Measurements from ENCODE around the gene ASMTL. TPM values are rescaled to one million over a fixed set of nuclear protein-coding genes. Genes with fewer than 3 reads are reported as not detected.
A peak's percentile ranks its signal among the peaks of the same experiment; 100 is the strongest.
"Not testable (repeated sequence)": the region's sequence is repeated elsewhere in the genome, so short reads cannot be mapped to it uniquely, and the experiment has no call there.

ASMTL gene
- total RNA-seq, 2 experiments from 2014 or later: 65.2 to 67.4 TPM

DNA sequence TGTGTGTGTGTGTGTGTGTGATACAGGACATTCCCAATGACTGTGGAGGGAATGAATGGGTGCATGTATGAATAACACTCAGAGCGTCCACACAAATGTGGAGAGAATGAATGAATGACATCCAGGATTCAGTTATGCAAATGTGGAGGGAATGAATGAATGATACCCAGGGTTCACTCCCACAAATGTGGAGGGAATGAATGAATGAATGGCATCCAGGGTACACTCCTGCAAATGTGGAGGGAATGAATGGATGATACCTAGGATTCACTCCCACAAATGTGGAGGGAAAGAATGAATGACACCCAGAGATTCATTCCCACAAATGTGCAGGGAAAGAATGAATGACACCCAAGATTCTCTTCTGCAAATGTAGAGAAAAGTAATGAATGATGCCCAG lies 36.0 kb upstream of the ASMTL start:
- peaks cover 18% of the 10 kb centered on the region for H3K9me3 Mint-ChIP-seq
- CTCF ChIA-PET: no interaction called here
- peak overlapping the region; percentile 40 for H3K27ac Mint-ChIP-seq
- peaks cover 27% of the 10 kb centered on the region for H3K4me1 Mint-ChIP-seq (ENCODE audit: low read depth)
- no peak for DNase-seq
- POLR2A ChIA-PET: no interaction called here
- no peaks in the 10 kb centered on the region for H3K27me3 Mint-ChIP-seq
- intact Hi-C loops (cut with micrococcal nuclease): no loop called here
- no peak overlapping the region for H3K4me3 Mint-ChIP-seq
- peaks cover 48% of the 10 kb centered on the region for H3K36me3 Mint-ChIP-seq

DNA sequence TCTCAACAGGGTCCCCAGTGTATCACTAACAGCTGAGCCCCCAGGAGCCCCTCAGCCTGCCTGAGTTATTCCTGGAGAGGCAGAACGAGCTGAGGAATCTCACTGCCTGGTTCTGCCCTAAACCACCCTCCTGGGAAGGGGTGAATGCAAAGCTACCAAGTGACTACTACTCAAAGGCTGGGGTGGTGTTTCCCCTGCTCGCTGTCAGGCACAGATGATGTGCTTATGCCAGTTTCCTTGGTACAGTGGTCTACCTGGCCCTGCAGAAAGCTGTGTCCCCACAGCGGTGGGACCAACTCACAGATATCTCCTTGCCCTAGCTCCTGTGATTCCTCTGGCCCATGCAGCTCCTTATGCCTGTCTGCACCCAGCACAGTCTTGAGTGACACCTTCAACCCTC lies 35.4 kb upstream of the ASMTL start:
- ChIA-PET POLR2A (no interaction called here), CTCF (no interaction called here)
- intact Hi-C loops (cut with micrococcal nuclease): no loop called here
- H3K4me1 Mint-ChIP-seq (ENCODE audit: low read depth): peaks cover 30% of the 10 kb centered on the region
- peaks cover 18% of the 10 kb centered on the region for H3K9me3 Mint-ChIP-seq
- peak overlapping the region; percentile 40 for H3K27ac Mint-ChIP-seq
- no peak overlapping the region for H3K4me3 Mint-ChIP-seq
- H3K36me3 Mint-ChIP-seq: peaks cover 48% of the 10 kb centered on the region
- no peaks in the 10 kb centered on the region for H3K27me3 Mint-ChIP-seq
- peak; percentile 8 for DNase-seq

DNA sequence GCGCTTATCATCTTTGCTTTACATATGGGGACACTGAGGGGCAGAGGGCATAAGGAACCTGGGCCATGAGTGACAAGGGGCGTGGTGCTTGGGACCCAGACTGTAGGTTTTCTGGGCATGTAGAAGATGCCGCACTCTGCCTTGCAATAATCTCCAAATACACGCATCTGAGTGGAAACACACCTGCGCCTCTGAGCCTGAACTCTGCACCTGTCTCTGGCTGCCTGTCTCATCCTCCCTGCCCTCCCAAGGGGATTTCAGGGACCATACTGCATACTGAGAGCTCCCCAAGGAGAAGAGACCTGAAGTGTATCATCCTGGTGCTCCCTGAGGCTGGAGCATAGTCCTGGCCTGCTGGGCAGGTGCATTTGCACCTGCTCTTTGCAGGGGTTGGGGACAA lies 34.7 kb upstream of the ASMTL start:
- peaks cover 31% of the 10 kb centered on the region for H3K4me1 Mint-ChIP-seq (ENCODE audit: low read depth)
- intact Hi-C loops (cut with micrococcal nuclease): no loop called here
- POLR2A ChIA-PET: no interaction called here
- H3K4me3 Mint-ChIP-seq: no peak overlapping the region
- peak; percentile 4 for DNase-seq
- peaks cover 18% of the 10 kb centered on the region for H3K9me3 Mint-ChIP-seq
- H3K27ac Mint-ChIP-seq: peak overlapping the region; percentile 69
- CTCF ChIA-PET: no interaction called here
- H3K27me3 Mint-ChIP-seq: no peaks in the 10 kb centered on the region
- peaks cover 50% of the 10 kb centered on the region for H3K36me3 Mint-ChIP-seq

DNA sequence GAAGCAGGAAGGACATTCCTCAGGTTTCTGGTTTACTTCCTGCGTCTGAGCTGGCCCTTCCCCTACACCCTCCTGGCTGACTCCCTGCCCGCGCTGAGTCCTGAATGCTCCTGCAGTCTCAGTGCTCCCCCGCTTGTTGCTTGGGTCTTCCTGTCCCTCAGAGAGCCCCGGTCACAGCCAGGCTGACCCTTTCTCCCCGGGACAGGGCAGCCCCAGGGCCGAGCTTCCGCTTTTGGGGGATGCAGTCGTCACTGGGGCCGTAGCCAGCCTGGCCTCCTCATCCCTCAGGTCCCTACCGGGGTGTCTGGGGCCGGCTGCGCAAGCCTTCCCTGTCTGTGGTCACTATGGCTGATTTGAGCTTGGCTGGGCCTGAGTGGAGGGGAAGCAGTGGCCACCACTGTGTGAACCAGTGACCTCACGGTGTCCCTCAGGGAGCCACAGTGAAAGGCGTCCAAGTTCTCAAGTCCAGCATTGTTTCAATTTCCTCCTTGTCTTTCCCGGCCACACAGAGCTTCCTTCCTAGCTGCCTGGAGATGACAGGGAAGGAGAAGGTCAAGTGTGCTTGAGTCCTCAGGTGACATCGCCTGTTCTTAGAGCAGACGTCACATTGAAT lies 34.1 kb upstream of the ASMTL start:
- Mint-ChIP-seq H3K4me1 (ENCODE audit: low read depth) (peaks cover 31% of the 10 kb centered on the region), H3K9me3 (peaks cover 15% of the 10 kb centered on the region), H3K27ac (peak overlapping the region; percentile 69), H3K4me3 (no peak overlapping the region), H3K36me3 (peaks cover 46% of the 10 kb centered on the region), H3K27me3 (no peaks in the 10 kb centered on the region)
- intact Hi-C loops (cut with micrococcal nuclease): no loop called here
- DNase-seq: peak; percentile 7
- CTCF ChIA-PET: no interaction called here
- POLR2A ChIA-PET: no interaction called here

DNA sequence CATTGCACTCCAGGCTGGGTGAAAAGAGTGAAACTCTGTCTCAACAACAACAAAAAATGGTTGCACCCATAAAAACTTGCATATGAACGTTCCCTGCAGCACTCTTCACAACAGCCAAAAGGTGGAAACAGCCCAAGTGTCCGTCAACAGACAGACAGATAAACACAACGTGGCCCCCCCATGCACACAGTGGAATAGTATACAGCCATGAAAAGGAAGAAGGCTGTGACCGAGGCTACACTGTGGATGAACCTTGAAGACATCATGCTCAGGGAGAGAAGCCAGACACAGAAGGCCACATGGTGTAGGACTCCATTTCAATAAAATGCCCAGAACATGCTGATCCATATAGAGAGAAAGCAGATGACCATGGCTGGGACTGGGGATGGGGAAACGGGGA lies 33.5 kb upstream of the ASMTL start:
- ChIA-PET CTCF (no interaction called here), POLR2A (no interaction called here)
- peak overlapping the region; percentile 28 for H3K27ac Mint-ChIP-seq
- H3K9me3 Mint-ChIP-seq: peaks cover 8% of the 10 kb centered on the region
- peaks cover 41% of the 10 kb centered on the region for H3K36me3 Mint-ChIP-seq
- no peak overlapping the region for H3K4me3 Mint-ChIP-seq
- H3K4me1 Mint-ChIP-seq (ENCODE audit: low read depth): peaks cover 38% of the 10 kb centered on the region
- intact Hi-C loops (cut with micrococcal nuclease): no loop called here
- peak; percentile 6 for DNase-seq
- H3K27me3 Mint-ChIP-seq: no peaks in the 10 kb centered on the region

DNA sequence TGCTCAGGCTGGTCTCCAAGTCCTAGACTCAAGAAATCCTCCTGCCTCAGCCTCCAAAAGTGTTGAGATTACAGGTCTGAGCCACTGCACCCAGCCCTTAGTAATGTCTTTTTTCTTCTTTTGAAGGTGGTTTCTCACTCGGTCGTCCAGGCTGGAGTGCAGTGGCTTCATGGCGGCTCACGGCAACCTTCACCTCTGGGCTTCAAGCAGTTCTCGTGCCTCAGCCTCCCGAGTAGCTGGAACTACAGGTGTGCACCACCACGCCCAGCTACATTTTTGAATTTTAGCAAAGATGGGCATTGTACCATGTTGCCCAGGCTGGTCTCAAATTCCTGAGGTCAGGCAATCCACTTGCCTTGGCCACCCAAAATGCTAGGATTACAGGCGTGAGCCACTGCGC lies 32.3 kb upstream of the ASMTL start:
- DNase-seq: peak; percentile 7
- CTCF ChIA-PET: no interaction called here
- Mint-ChIP-seq H3K4me3 (no peak overlapping the region), H3K27me3 (no peaks in the 10 kb centered on the region), H3K36me3 (peaks cover 44% of the 10 kb centered on the region), H3K27ac (peak overlapping the region; percentile 72), H3K4me1 (ENCODE audit: low read depth) (peaks cover 49% of the 10 kb centered on the region), H3K9me3 (peaks cover 7% of the 10 kb centered on the region)
- POLR2A ChIA-PET: no interaction called here
- intact Hi-C loops (cut with micrococcal nuclease): no loop called here

DNA sequence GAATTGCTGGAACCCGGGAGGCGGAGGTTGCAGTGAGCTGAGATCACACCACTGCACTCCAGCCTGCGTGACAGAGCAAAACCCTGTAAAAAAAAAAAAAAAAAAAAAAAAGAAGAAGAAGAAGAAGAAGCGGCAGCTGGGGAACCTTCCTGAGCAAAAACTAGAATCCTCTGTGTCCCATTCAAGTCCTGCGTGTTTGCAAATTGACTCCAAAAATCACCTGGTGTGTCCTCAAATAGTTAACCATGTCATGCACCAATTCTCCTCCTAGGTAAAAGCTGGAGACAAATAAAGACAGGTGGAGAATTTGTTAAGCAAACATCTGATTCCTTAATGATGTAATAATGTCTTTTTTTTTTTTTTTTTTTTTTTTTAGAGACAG lies 31.9 kb upstream of the ASMTL start:
- no peak for DNase-seq
- H3K4me3 Mint-ChIP-seq: no peak overlapping the region
- H3K27me3 Mint-ChIP-seq: no peaks in the 10 kb centered on the region
- H3K9me3 Mint-ChIP-seq: peaks cover 11% of the 10 kb centered on the region
- H3K36me3 Mint-ChIP-seq: peaks cover 48% of the 10 kb centered on the region
- peak overlapping the region; percentile 86 for H3K27ac Mint-ChIP-seq
- intact Hi-C loops (cut with micrococcal nuclease): no loop called here
- POLR2A ChIA-PET: no interaction called here
- H3K4me1 Mint-ChIP-seq (ENCODE audit: low read depth): peaks cover 53% of the 10 kb centered on the region
- CTCF ChIA-PET: no interaction called here

DNA sequence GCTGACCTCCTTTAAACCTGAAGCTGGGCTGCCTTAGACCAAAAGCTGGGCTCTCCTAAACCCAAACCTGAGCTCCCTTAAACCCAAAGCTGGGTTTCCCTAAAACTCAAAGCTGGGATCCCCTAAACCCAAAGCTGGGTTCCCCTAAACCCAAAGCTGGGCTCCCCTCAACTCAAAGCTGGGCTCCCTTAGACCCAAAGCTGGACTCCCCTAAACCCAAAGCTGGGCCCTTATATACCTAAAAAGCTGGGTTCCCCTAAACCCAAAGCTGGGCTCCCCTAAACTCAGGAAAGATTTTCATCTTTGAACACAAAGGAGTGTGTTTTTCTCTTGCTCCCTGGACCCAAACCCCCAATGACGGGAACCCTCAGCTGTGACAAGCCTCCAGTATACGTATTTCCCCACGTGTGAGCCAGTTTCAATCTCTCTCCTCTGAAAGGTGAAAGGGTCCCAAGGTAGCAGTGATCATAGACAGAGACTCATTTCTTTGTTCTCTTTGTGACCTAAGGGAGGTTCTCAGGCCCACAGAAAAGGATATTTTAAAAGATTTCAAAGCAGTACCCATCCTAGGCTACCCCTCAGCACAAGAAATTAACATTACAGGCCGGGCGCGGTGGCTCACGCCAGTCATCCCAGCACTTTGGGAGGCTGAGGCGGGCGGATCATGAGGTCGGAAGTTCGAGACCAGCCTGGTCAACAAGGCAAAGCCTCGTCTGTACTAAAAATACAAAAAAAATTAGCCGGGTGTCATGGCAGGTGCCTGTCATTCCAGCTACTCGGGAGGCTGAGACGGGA lies 31.3 kb upstream of the ASMTL start:
- ChIA-PET CTCF (no interaction called here), POLR2A (no interaction called here)
- DNase-seq: peak; percentile 58
- H3K27me3 Mint-ChIP-seq: no peaks in the 10 kb centered on the region
- peaks cover 59% of the 10 kb centered on the region for H3K4me1 Mint-ChIP-seq (ENCODE audit: low read depth)
- no peak overlapping the region for H3K4me3 Mint-ChIP-seq
- H3K27ac Mint-ChIP-seq: peak overlapping the region; percentile 86
- H3K9me3 Mint-ChIP-seq: peaks cover 11% of the 10 kb centered on the region
- H3K36me3 Mint-ChIP-seq: peaks cover 48% of the 10 kb centered on the region
- intact Hi-C loops (cut with micrococcal nuclease): loop anchor here (2.0 kb wide), 1 partner anchor 15 kb away; no protein-coding TSS in a partner anchor

DNA sequence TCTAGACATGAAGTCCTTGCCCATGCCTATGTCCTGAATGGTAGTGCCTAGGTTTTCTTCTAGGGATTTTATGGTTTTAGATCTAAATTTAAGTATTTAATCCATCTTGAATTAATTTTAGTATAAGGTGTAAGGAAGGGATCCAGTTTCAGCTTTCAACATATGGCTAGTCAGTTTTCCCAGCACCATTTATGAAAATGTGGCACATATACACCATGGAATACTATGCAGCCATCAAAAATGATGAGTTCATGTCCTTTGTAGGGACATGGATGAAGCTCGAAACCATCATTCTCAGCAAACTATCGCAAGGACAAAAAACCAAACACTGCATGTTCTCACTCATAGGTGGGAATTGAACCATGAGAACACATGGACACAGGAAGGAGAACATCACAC lies 29.8 kb upstream of the ASMTL start:
- Mint-ChIP-seq H3K4me1 (ENCODE audit: low read depth) (peaks cover 70% of the 10 kb centered on the region), H3K4me3 (peak overlapping the region; percentile 76), H3K9me3 (peaks cover 14% of the 10 kb centered on the region), H3K36me3 (peaks cover 47% of the 10 kb centered on the region), H3K27ac (peak overlapping the region; percentile 97)
- H3K27me3 Mint-ChIP-seq, DNase-seq, POLR2A ChIA-PET, CTCF ChIA-PET: not testable (repeated sequence)
- intact Hi-C loops (cut with micrococcal nuclease): loop anchor here (1.0 to 2.0 kb wide), 3 partner anchors 14 to 54 kb away; no protein-coding TSS in a partner anchor

DNA sequence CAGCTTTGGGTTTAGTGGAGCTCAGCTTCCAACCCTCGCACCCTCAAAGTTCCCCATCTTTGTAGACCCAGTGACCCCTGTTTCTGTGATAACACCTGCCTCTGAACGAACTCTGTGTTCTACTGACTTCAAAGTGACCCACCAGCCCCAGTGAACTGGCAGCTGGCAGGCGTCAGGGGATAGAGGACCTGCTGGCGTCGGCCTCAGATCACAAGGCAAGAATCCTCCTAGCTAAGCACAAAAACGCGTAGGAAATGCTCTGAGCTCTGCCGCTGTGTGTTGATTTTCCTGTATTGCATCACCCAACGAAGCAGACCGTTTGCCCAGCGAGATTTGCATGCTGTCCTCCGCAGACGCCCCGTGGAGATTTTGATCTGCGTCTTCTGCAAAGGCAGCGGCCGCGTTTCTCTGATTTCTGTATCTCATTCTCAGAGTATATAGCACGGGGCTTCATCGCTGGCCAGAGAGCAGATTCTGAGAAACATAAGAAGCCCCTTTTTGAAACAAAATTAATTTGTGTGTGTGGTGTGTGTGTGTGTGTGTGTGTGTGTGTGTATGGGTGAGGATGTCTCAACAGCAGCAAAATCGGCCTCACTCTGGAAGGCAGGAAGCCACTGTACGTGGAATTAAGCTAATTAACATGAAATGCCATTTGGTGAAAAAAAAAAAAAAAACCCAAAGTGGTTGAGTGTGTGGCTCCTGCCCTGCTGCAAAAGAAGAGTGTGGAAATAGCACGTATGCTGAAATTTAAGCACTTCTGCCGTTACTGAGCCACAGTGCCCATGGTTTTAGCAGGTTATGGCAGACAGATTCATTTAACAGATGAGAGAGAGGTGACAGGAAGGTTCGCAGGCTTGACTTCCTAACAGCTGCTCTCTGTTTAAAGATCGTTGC lies 29.2 kb upstream of the ASMTL start:
- ChIA-PET POLR2A (no interaction called here), CTCF (no interaction called here)
- peak overlapping the region; percentile 97 for H3K27ac Mint-ChIP-seq
- H3K4me3 Mint-ChIP-seq: peak overlapping the region; percentile 76
- peaks cover 43% of the 10 kb centered on the region for H3K36me3 Mint-ChIP-seq
- H3K4me1 Mint-ChIP-seq (ENCODE audit: low read depth): peaks cover 72% of the 10 kb centered on the region
- intact Hi-C loops (cut with micrococcal nuclease): loop anchor here (1.0 to 2.0 kb wide), 7 partner anchors 10 to 54 kb away; no protein-coding TSS in a partner anchor
- H3K27me3 Mint-ChIP-seq: no peaks in the 10 kb centered on the region
- H3K9me3 Mint-ChIP-seq: peaks cover 14% of the 10 kb centered on the region
- DNase-seq: peak; percentile 88

DNA sequence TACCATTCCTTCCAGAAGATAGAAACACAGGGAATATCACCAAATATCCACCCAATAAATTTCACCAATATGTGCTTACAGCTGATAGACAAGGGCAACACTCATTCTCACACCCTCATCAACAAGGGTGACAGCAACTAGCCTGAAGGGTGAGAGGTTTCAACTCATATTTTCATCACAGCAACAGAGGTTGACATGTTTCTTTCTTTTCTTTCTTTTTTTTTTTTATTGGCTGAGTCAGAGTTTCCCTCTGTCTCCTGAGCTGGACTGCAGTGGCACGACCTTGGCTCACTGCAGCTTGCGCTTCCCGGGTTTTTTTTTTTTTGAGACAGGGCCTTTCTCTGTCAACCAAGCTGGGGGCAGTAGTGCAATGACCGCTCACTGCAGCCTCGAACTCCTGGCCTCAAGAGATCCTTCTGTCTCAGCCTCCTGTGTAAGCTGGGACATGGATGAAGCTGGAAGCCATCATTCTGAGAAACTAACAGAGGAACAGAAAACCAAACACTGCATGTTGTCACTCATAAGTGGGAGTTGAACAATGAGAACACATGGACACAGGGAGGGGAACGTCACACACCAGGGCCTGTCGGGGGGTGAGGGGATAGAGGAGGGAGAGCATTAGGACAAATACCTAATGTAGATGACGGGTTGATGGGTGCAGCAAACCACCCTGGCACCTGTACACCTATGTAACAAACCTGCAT lies 27.5 kb upstream of the ASMTL start:
- Mint-ChIP-seq H3K4me1 (ENCODE audit: low read depth) (peaks cover 76% of the 10 kb centered on the region), H3K9me3 (peaks cover 14% of the 10 kb centered on the region), H3K36me3 (peaks cover 38% of the 10 kb centered on the region), H3K4me3 (peak overlapping the region; percentile 33), H3K27me3 (no peaks in the 10 kb centered on the region), H3K27ac (peak overlapping the region; percentile 97)
- POLR2A ChIA-PET: no interaction called here
- CTCF ChIA-PET: no interaction called here
- intact Hi-C loops (cut with micrococcal nuclease): loop anchor here (2.0 kb wide), 2 partner anchors 17 to 49 kb away; no protein-coding TSS in a partner anchor
- DNase-seq: peak; percentile 41
